HEK293 (cell line): Measurements from ENCODE around the gene DDX25.

Experiments
- CTCF ChIA-PET: fragments of 350-600 bp; formaldehyde crosslinking; extraction: SDS; loops from one replicate; lab custom pipeline; 2021; ENCODE audit warnings: antibody characterized with exemption; lab: Yijun Ruan, JAX
- POLR2A ChIA-PET: fragments of 300-600 bp; formaldehyde crosslinking; extraction: SDS; loops from one replicate; lab custom pipeline; 2020; ENCODE audit warnings: antibody characterized with exemption, inconsistent platforms; lab: Yijun Ruan, JAX
- H3K27ac ChIP-seq: fragments of 200-500 bp; sonication (Bioruptor generic); 2 replicates; pipeline ENCODE4 v1.5.1; 2014; ENCODE audit warnings: low read depth, low read length, control low read depth, inconsistent platforms; ENCODE audit errors: extremely low read depth
- H3K36me3 ChIP-seq, 2 experiments: fragments of 200-500 bp in 1 of 2; sonication (Bioruptor generic) in 1 of 2; 1 replicate in 1 of 2; 2 replicates in 1 of 2; pipeline ENCODE4 v1.5.1; 2014 to 2017; ENCODE audit warnings: inconsistent platforms in 2 of 2, low read length in 2 of 2; ENCODE audit not compliant: control insufficient read depth in 2 of 2, insufficient read depth in 1 of 2
- H3K4me1 ChIP-seq: fragments of 200-500 bp; sonication (Bioruptor generic); 2 replicates; pipeline ENCODE4 v1.5.1; 2014; ENCODE audit warnings: mild to moderate bottlenecking, low read length, inconsistent platforms; ENCODE audit not compliant: control insufficient read depth, insufficient read depth
- H3K4me3 ChIP-seq: 2 replicates; pipeline ENCODE4 v1.5.1; 2011; ENCODE audit warnings: low read depth, mild to moderate bottlenecking, control low read depth, low read length, moderate library complexity
- H3K9me3 ChIP-seq: fragments of 200-500 bp; sonication (Bioruptor generic); 2 replicates; pipeline ENCODE4 v1.5.1; 2014; ENCODE audit warnings: low read depth, low read length, inconsistent platforms; ENCODE audit not compliant: control insufficient read depth, insufficient read depth
- BCL6B ChIP-seq: fragments of 450-650 bp; formaldehyde crosslinking; IDR thresholded peaks from 2 replicates; pipeline ENCODE4 v1.5.1; 2017; ENCODE audit warnings: missing biosample characterization, missing genetic modification characterization
- MYNN ChIP-seq: fragments of 450-650 bp; formaldehyde crosslinking; IDR thresholded peaks from 2 replicates; pipeline ENCODE4 v1.5.1; 2016; ENCODE audit warnings: missing biosample characterization, missing genetic modification characterization, borderline replicate concordance
- PATZ1 ChIP-seq: fragments of 450-650 bp; formaldehyde crosslinking; IDR thresholded peaks from 2 replicates; pipeline ENCODE4 v1.5.1; 2016; ENCODE audit warnings: missing biosample characterization, missing genetic modification characterization
- PBX3 ChIP-seq: sonication (generic); formaldehyde crosslinking; IDR thresholded peaks from 2 replicates; pipeline ENCODE4 v1.8.1; 2022; ENCODE audit warnings: mild to moderate bottlenecking, moderate library complexity, missing genetic modification reagents
- ZBTB11 ChIP-seq: fragments of 450-650 bp; formaldehyde crosslinking; conservative IDR thresholded peaks from 2 replicates; pipeline ENCODE4 v1.5.1; 2016; ENCODE audit warnings: low read depth, missing biosample characterization, missing genetic modification characterization
- ZBTB44 ChIP-seq: fragments of 450-650 bp; IDR thresholded peaks from 2 replicates; pipeline ENCODE4 v1.5.1; 2018; ENCODE audit warnings: missing biosample characterization, mild to moderate bottlenecking, missing genetic modification characterization
- ZIC2 ChIP-seq: fragments of 450-650 bp; formaldehyde crosslinking; IDR thresholded peaks from 2 replicates; pipeline ENCODE4 v1.5.1; 2016; ENCODE audit warnings: missing biosample characterization, missing genetic modification characterization
- ZNF133 ChIP-seq: fragments of 450-650 bp; formaldehyde crosslinking; IDR thresholded peaks from 2 replicates; pipeline ENCODE4 v1.5.1; 2016; ENCODE audit warnings: missing biosample characterization, missing genetic modification characterization
- ZNF23 ChIP-seq: fragments of 450-650 bp; formaldehyde crosslinking; IDR thresholded peaks from 2 replicates; pipeline ENCODE4 v1.5.1; 2016; ENCODE audit warnings: missing biosample characterization, missing genetic modification characterization, borderline replicate concordance
- ZNF280C ChIP-seq: fragments of 450-650 bp; formaldehyde crosslinking; IDR thresholded peaks from 2 replicates; pipeline ENCODE4 v1.5.1; 2016; ENCODE audit warnings: missing biosample characterization, missing genetic modification characterization
- ZNF324 ChIP-seq: fragments of 450-650 bp; formaldehyde crosslinking; IDR thresholded peaks from 2 replicates; pipeline ENCODE4 v1.5.1; 2016; ENCODE audit warnings: missing biosample characterization, missing genetic modification characterization
- ZNF555 ChIP-seq: fragments of 450-650 bp; formaldehyde crosslinking; conservative IDR thresholded peaks from 2 replicates; pipeline ENCODE4 v1.5.1; 2017; ENCODE audit warnings: missing biosample characterization, mild to moderate bottlenecking, missing genetic modification characterization, inconsistent platforms
- ZNF560 ChIP-seq: fragments of 450-650 bp; formaldehyde crosslinking; IDR thresholded peaks from 2 replicates; pipeline ENCODE4 v1.5.1; 2017; ENCODE audit warnings: missing biosample characterization, missing genetic modification characterization, borderline replicate concordance
- ZNF747 ChIP-seq: fragments of 450-650 bp; formaldehyde crosslinking; IDR thresholded peaks from 2 replicates; pipeline ENCODE4 v1.5.1; 2016; ENCODE audit warnings: missing biosample characterization, missing genetic modification characterization
- ZNF768 ChIP-seq: fragments of 450-650 bp; formaldehyde crosslinking; IDR thresholded peaks from 2 replicates; pipeline ENCODE4 v1.5.1; 2018; ENCODE audit warnings: missing biosample characterization, mild to moderate bottlenecking, missing genetic modification characterization
- ZSCAN16 ChIP-seq: fragments of 450-650 bp; formaldehyde crosslinking; IDR thresholded peaks from 2 replicates; pipeline ENCODE4 v1.5.1; 2016; ENCODE audit warnings: missing biosample characterization, missing genetic modification characterization

Gene DDX25

GRCh38 chr11:125947419-125948277 lies 43.3 kb downstream of the DDX25 start (continued):
- TF ChIP-seq ZNF560 (tag by site-specific recombination) (no peak), ZNF280C (tag by site-specific recombination) (no peak), MYNN (no peak), ZNF555 (tag by site-specific recombination) (no peak)

GRCh38 chr11:125948278-125949051 lies 44.2 kb downstream of the DDX25 start:
- Histone ChIP-seq H3K4me1 (no peaks in the 10 kb centered on the region), H3K9me3 (no peaks in the 10 kb centered on the region), H3K36me3 (no peaks in the 10 kb centered on the region), H3K27ac (no peak overlapping the region), H3K4me3 (no peak overlapping the region)
- no peak for TF ChIP-seq PATZ1 (tag by site-specific recombination)
- TF ChIP-seq ZNF133 (tag by site-specific recombination), result no peak
- TF ChIP-seq PBX3 (CRISPR knock-in tag), result no peak
- no peak for TF ChIP-seq ZNF747
- TF ChIP-seq ZIC2 (tag by site-specific recombination), result 0 out of 2 replicates have a peak, but pooled peaks have one; percentile 11
- POLR2A ChIA-PET, result no interaction called here
- CTCF ChIA-PET, result no interaction called here

- no peak overlapping the region for H3K27ac ChIP-seq
- no peaks in the 10 kb centered on the region for H3K36me3 ChIP-seq
- CTCF ChIA-PET, result interaction anchor here (1.3 kb wide), 2 partner anchors 26 to 244 kb away, joined by 3 read pairs; no protein-coding TSS in a partner anchor
- H3K4me1 ChIP-seq, result no peaks in the 10 kb centered on the region
- no peaks in the 10 kb centered on the region for H3K9me3 ChIP-seq
- POLR2A ChIA-PET, result no interaction called here
- no peak overlapping the region for H3K4me3 ChIP-seq
- TF ChIP-seq ZBTB11 (tag by site-specific recombination) (no peak), ZNF768 (no peak), ZBTB44 (tag by site-specific recombination) (no peak), ZNF324 (tag by site-specific recombination) (no peak), ZSCAN16 (tag by site-specific recombination) (no peak), ZNF23 (tag by site-specific recombination) (no peak), BCL6B (tag by site-specific recombination) (no peak)
These were observed 45.2 kb downstream of the DDX25 start for GRCh38 chr11:125949271-125950177.
